ENCODE data around the gene GATAD2B. TPM values are rescaled to one million over a fixed set of nuclear protein-coding genes. Genes with fewer than 3 reads are reported as not detected.
"Not testable (repeated sequence)": the region's sequence is repeated elsewhere in the genome, so short reads cannot be mapped to it uniquely, and the experiment has no call there.

GATAD2B gene
- polyA plus RNA-seq, 10 donors: 12.5 to 20.1 (median 17.9) TPM

- peak; percentile 57 to 79 (median 63) for DNase-seq
Measured at GRCh38 chr1:153796786-153797659, 125.7 kb downstream of the GATAD2B start.

- DNase-seq: no peak
Measured at GRCh38 chr1:153795934-153796785, 126.6 kb downstream of the GATAD2B start.

- DNase-seq: no peak
Measured at GRCh38 chr1:153795330-153795837, 127.4 kb downstream of the GATAD2B start.

GRCh38 chr1:153794624-153795329 lies 128.0 kb downstream of the GATAD2B start:
- no peak for DNase-seq

GRCh38 chr1:153793973-153794615 lies 128.7 kb downstream of the GATAD2B start:
- no peak for DNase-seq

- DNase-seq: no peak
Measured at GRCh38 chr1:153793261-153793972, 129.4 kb downstream of the GATAD2B start.

- no peak for DNase-seq
Measured at GRCh38 chr1:153792631-153793041, 130.1 kb downstream of the GATAD2B start.

- no peak for DNase-seq
Measured at GRCh38 chr1:153791648-153792253, 131.0 kb downstream of the GATAD2B start.

- peak in 2 of 3 donors; percentile 59 to 81 for DNase-seq
Measured at GRCh38 chr1:153790966-153791647, 131.7 kb downstream of the GATAD2B start.

- DNase-seq: peak; percentile 73 to 93 (median 86)
Measured at GRCh38 chr1:153790313-153790965, 132.3 kb downstream of the GATAD2B start.

GRCh38 chr1:153789478-153790034 lies 133.2 kb downstream of the GATAD2B start:
- DNase-seq: no peak

GRCh38 chr1:153786038-153786790 lies 136.6 kb downstream of the GATAD2B start:
- DNase-seq: no peak

- DNase-seq: peak; percentile 90 to 97 (median 96)
Measured at GRCh38 chr1:153783233-153784190, 139.3 kb downstream of the GATAD2B start.

GRCh38 chr1:153782648-153783047 lies 140.1 kb downstream of the GATAD2B start:
- not testable (repeated sequence) for DNase-seq

- DNase-seq: no peak
Measured at GRCh38 chr1:153780551-153780950, 142.2 kb downstream of the GATAD2B start.

- no peak for DNase-seq
Measured at GRCh38 chr1:153779781-153780541, 142.8 kb downstream of the GATAD2B start.
